HG03442 (cell line): ENCODE results near the gene RNF223.
"Not testable (repeated sequence)": the region's sequence is repeated elsewhere in the genome, so short reads cannot be mapped to it uniquely, and the experiment has no call there.

Source experiments
- ATAC-seq: cut with Tn5 transposase; IDR thresholded peaks from one replicate; pipeline ENCODE4 v1.9.1; 2021; ENCODE audit warnings: mild to moderate bottlenecking, moderate library complexity; ENCODE audit not compliant: unreplicated experiment

Gene RNF223

GRCh38 chr1:1031659-1032235 is 42.4 kb downstream of the RNF223 start:
- ATAC-seq: no peak

GRCh38 chr1:1030867-1031658 is 43.0 kb downstream of the RNF223 start:
- not testable (repeated sequence) for ATAC-seq

GRCh38 chr1:1027791-1028190 is 46.3 kb downstream of the RNF223 start:
- no peak for ATAC-seq

GRCh38 chr1:1026599-1027413 is 47.3 kb downstream of the RNF223 start:
- no peak for ATAC-seq

GRCh38 chr1:1025730-1026129 is 48.4 kb downstream of the RNF223 start:
- ATAC-seq: no peak

- ATAC-seq: no peak
These were observed 49.1 kb downstream of the RNF223 start for GRCh38 chr1:1024771-1025699.

- ATAC-seq: no peak
These were observed 49.8 kb downstream of the RNF223 start for GRCh38 chr1:1024149-1024770.

- no peak for ATAC-seq
These were observed 50.4 kb downstream of the RNF223 start for GRCh38 chr1:1023700-1024099.

GRCh38 chr1:1022302-1023009 is 51.6 kb downstream of the RNF223 start:
- ATAC-seq: no peak

- no peak for ATAC-seq
These were observed 52.2 kb downstream of the RNF223 start for GRCh38 chr1:1021920-1022259.

GRCh38 chr1:1021010-1021919 is 52.8 kb downstream of the RNF223 start:
- ATAC-seq: no peak
